ENCODE measurements around the gene CSRNP3. TPM values are rescaled to one million over a fixed set of nuclear protein-coding genes. Genes with fewer than 3 reads are reported as not detected.
"Not testable (repeated sequence)": the region's sequence is repeated elsewhere in the genome, so short reads cannot be mapped to it uniquely, and the experiment has no call there.

The CSRNP3 gene
- total and polyA plus RNA-seq, 9 donors: 2.9 to 16.2 (median 6.9) TPM

DNA sequence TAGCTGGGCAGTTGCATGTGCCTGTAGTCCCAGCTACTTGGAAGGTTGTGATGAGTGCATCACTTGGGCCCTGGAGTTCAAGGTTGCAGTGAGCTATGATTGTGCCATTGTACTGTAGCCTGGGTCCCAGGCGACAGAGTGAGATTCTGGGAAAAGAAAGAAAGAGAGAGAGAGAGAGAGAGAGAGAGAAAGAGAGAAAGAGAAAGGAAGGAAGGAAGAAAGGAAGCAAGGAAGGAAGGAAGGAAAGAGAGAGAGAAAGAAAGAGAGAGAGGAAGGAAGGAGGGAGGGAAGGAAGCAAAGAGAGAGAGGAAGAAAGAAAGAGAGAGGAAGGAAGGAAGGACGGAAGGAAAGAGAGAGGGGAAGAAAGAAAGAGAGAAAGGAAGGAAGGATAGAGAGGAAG lies 196.1 kb downstream of the CSRNP3 start:
- Histone ChIP-seq H3K9me3 (no peaks in the 10 kb centered on the region), H3K27me3 (no peaks in the 10 kb centered on the region), H3K4me3 (no peak overlapping the region), H3K27ac (no peak overlapping the region), H3K4me1 (ENCODE audit: insufficient read depth) (no peaks in the 10 kb centered on the region), H3K36me3 (no peaks in the 10 kb centered on the region)
- WGBS, 3 donors: 49 to 100% (median 78%) methylated on average over 2 of the region's 2 CpGs
- DNase-seq: no peak
- TF ChIP-seq POLR2A (IDR thresholded peaks at IDR 0.05): no peak
- TF ChIP-seq CTCF (IDR thresholded peaks at IDR 0.05): no peak
- TF ChIP-seq EP300 (IDR thresholded peaks at IDR 0.05): no peak
- intact Hi-C loops (cut with DNase I): no loop called here

GRCh38 chr2:165666073-165666472 lies 196.6 kb downstream of the CSRNP3 start:
- H3K4me3 ChIP-seq; H3K27ac ChIP-seq; H3K36me3 ChIP-seq; DNase-seq; H3K27me3 ChIP-seq; H3K9me3 ChIP-seq; H3K4me1 ChIP-seq (ENCODE audit: insufficient read depth); intact Hi-C loops (cut with DNase I): not testable (repeated sequence)

DNA sequence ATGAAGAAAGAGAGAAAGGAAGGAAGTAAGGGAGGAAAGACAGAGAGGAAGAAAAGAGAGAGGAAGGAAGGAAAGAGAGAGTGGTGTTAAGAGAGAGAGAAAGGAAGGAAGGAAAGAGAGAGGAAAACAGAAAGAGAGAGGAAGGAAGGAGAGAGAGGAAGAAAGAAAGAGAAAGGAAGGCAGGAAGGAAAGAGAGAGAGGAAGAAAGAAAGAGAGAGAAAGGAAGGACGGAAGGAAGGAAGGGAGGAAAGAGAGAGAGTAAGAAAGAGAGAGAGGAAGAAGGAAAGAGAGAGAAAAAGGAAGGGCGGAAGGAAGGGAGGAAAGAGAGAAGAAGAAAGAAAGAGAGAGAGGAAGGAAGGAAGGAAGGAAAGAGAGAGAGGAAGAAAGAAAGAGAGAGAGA lies 197.1 kb downstream of the CSRNP3 start:
- no peaks in the 10 kb centered on the region for H3K27me3 ChIP-seq
- DNase-seq: no peak
- no peak overlapping the region for H3K27ac ChIP-seq
- 90 to 100% (median 93%) methylated on average over 2 of the region's 2 CpGs for WGBS, 3 donors
- no peaks in the 10 kb centered on the region for H3K36me3 ChIP-seq
- no peak overlapping the region for H3K4me3 ChIP-seq
- H3K4me1 ChIP-seq (ENCODE audit: insufficient read depth): no peaks in the 10 kb centered on the region
- no peaks in the 10 kb centered on the region for H3K9me3 ChIP-seq
- intact Hi-C loops (cut with DNase I): no loop called here
- TF ChIP-seq CTCF (IDR thresholded peaks at IDR 0.05) (no peak), EP300 (IDR thresholded peaks at IDR 0.05) (no peak), POLR2A (IDR thresholded peaks at IDR 0.05) (no peak)

GRCh38 chr2:165667375-165667774 lies 197.9 kb downstream of the CSRNP3 start:
- Histone ChIP-seq H3K27ac (no peak overlapping the region), H3K9me3 (no peaks in the 10 kb centered on the region), H3K36me3 (no peaks in the 10 kb centered on the region), H3K4me1 (ENCODE audit: insufficient read depth) (no peaks in the 10 kb centered on the region), H3K27me3 (no peaks in the 10 kb centered on the region), H3K4me3 (no peak overlapping the region)
- DNase-seq: no peak
- intact Hi-C loops (cut with DNase I): no loop called here
- 42 to 50% (median 47%) methylated on average over 2 of the region's 2 CpGs for WGBS, 3 donors
- TF ChIP-seq POLR2A (IDR thresholded peaks at IDR 0.05) (no peak), EP300 (IDR thresholded peaks at IDR 0.05) (no peak), CTCF (IDR thresholded peaks at IDR 0.05) (no peak)

DNA sequence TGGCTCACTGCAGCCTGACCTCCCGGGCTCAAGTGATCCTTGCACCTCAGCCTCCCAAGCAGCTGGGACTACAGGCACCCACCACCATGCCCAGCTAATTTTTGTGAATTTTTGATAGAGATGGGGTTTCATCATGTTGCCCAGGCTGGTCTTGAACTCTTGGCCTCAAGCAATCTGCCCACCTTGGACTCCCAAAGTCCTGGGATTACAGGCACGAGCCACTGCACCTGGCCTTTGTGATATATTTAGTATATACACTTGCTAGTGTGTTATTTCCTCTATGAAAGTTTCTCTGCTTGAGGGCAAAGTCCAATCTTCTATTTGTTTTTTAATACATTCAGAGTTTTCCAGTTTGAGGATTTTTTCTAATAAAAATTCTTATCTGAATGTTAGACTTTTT lies 205.3 kb downstream of the CSRNP3 start:
- WGBS, 3 donors: 89 to 91% (median 89%) methylated on average over 2 of the region's 2 CpGs
- Histone ChIP-seq H3K4me3 (no peak overlapping the region), H3K9me3 (no peaks in the 10 kb centered on the region), H3K4me1 (ENCODE audit: insufficient read depth) (no peaks in the 10 kb centered on the region), H3K36me3 (no peaks in the 10 kb centered on the region), H3K27me3 (no peaks in the 10 kb centered on the region), H3K27ac (no peak overlapping the region)
- DNase-seq: no peak
- intact Hi-C loops (cut with DNase I): no loop called here
- TF ChIP-seq EP300 (IDR thresholded peaks at IDR 0.05) (no peak), CTCF (IDR thresholded peaks at IDR 0.05) (no peak), POLR2A (IDR thresholded peaks at IDR 0.05) (no peak)

All from ovary (tissue), 9 donors.